HG02973 (cell line): ENCODE data around the gene MAP4K1.

Experiments
- ATAC-seq: cut with Tn5 transposase; IDR thresholded peaks from one replicate; pipeline ENCODE4 v1.9.1; 2021; ENCODE audit warnings: moderate library complexity; ENCODE audit not compliant: unreplicated experiment

The MAP4K1 gene

DNA sequence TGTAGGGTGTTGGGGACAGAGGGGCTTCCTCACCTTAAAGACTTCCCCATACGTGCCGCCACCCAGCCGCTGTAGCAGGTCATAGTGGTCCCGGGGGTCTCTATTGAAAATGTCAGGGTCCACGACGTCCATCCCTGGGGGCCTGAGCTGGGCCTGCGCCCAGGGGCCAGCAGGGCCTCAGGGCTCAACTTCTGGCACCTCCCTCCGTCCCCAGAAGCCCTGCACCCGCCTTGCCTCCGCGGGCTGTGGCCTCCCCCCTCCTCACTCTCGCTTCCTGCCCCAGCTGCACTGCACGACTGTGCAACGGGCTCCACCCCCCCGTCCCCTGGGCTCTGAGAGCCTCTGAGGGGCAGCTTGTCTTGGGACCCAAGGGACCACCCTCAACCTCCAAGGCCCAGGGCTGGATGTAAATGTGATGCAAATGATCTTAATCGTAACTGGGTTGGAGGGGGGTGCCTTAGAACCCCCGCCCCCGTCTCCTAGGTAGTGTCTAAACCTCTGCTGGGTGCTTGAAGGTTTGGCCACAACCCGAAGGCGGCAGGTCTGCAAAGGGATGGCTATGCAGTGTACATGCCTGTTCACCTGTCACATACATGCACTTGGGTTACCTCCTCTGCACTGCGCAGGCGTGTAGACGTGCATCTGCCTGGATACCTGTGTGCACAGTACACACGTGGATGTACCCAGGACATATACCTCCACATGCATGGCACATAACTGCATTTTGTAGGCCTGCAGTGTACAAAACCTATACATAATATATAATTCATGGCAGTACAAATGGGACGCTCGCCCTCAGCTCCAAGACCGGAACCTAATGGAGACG lies at the start of gene MAP4K1:
Gene MAP4K1, minus strand, starts transcription at position 190 of the 826 bp plus-strand sequence. Its CDS starts 58 bp downstream, at position 132.
- peak; percentile 44 for ATAC-seq

GRCh38 chr19:38666663-38667511 lies 49.1 kb upstream of the MAP4K1 start:
- ATAC-seq = no peak

GRCh38 chr19:38665950-38666662 lies 48.4 kb upstream of the MAP4K1 start:
- ATAC-seq = no peak

GRCh38 chr19:38665219-38665931 lies 47.6 kb upstream of the MAP4K1 start:
- no peak for ATAC-seq

- no peak for ATAC-seq
Observed at GRCh38 chr19:38664503-38665211, 46.9 kb upstream of the MAP4K1 start.

DNA sequence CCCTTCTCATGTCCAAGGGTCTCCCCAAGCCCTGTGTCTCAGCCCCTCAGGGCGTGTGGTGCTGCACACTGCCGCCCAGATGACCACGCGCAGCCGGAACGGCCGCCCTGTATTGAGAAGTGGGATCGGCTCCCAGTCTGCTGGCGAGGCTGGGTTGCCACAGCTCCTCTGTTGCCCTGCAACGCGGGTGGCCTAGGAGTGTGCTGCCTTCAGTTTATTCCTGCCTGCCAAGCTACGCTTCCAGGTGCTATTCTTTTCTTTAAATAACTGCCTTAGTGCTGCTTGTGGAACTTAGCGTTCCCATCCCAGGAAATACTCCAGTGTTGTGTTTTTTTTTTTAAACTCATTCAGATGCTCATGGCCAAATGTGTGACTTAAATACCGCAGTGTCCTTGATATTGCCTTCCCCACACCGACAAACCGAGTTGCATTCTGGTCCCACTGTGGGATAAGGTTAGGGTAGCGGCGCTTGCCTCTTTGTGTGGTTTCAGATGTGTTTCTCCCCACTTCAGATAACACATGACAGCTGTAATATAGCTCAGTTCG lies 46.3 kb upstream of the MAP4K1 start:
- no peak for ATAC-seq

- ATAC-seq = no peak
Observed at GRCh38 chr19:38663156-38663651, 45.5 kb upstream of the MAP4K1 start.

DNA sequence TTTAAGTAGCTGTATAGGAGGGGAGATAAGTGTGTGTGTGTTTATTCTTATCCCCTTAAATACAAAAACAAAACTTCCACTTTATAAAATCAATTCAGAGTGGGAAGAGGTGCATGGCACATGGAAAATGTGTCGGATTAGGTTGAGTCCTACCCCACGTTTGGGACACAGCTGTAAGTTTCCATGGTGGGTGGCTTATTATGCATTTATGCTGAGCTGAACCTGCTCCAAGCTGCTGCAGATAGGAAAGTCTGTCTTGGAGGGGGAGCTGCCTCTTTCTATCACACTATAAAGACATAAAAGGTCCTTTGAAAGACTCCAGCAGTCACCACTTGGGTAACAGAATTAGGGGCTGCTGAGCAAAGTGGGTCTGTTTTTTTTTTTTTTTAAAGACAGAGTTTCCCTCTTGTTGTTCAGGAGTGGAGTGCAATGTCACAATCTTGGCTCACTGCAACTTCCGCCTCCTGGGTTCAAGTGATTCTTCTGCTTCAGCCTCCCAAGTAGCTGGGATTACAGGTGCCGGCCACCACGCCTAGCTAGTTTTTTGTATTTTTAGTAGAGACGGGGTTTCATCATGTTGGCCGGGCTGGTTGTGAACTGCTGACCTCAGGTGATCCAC lies 44.9 kb upstream of the MAP4K1 start:
- no peak for ATAC-seq

GRCh38 chr19:38661996-38662395 lies 44.2 kb upstream of the MAP4K1 start:
- no peak for ATAC-seq

DNA sequence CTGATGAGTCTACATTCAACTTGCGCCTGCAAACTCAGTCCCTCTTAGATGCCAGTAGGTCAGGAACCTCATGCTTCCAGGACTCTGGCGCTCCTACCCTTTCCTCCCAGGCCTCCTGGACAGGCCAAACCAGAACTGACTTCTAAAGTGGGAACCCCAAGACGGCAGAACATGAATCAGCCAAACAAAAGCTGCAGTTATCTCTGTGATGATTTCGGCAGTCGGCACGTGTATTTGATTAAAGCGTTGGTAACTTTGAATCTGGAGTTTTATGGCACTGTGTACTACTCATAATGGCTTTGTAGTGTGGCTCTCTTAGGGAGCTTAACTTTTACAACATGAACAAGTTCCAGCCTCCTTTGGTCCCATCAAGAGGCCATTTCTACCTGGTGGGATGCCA lies 43.4 kb upstream of the MAP4K1 start:
- ATAC-seq = no peak

DNA sequence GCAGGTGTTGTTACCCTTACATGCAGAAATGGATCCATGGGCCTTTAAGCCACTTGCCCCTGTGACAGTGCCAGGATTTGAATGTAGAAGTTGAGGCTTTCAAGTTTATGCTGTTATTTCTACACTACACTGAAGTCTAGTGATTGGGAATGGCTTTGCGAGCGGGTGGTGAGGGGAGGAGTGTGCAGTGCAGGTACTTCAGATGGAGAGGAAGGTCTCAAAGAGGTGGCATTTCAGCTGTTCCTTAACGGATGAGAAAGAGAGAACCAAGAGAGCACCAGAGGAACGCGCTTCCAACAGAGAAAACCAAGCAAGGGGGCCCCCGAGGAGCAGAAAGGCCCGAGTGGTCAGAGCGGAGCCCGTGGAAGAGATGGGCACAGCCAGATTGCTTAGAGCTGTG lies 43.0 kb upstream of the MAP4K1 start:
- no peak for ATAC-seq

DNA sequence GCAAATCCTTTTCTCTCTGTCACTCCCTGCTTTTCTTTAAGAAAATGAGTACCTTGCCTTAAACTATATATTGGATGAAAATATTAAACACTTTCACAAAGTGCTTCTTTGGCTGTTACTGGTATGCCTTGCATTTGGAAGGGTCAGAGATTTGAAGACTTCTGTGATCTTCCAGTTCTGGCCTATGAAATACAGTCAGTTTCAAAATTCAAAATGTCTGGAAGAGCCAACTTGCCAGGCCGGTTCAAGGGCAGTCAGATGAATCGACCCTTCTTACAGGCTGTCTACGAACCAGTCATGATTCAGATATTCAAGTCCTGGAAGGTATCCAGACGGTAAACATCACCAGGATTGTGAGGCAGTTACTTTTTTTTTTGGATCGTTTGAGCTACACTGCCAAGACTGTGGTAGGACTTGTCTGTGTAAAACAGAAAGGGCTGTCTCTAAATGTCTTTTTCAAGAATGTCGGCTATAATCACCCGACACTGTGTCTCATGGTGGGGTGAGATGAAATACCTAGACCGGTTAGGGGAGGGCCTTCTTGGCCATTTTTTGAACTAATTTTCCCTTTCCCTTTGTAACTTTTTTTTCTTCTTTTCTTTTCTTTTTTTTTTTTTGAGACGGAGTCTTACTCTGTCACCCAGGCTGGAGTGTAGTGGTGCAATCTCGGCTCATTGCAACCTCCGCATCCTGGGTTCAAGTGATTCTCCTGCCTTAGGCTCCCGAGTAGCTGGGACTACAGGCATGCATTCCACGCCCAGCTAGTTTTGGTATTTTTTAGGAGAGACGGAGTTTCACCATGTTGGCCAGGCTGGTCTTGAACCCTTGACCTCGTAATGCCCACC lies 40.9 kb upstream of the MAP4K1 start:
- no peak for ATAC-seq

- no peak for ATAC-seq
Observed at GRCh38 chr19:38657633-38658222, 40.0 kb upstream of the MAP4K1 start.

DNA sequence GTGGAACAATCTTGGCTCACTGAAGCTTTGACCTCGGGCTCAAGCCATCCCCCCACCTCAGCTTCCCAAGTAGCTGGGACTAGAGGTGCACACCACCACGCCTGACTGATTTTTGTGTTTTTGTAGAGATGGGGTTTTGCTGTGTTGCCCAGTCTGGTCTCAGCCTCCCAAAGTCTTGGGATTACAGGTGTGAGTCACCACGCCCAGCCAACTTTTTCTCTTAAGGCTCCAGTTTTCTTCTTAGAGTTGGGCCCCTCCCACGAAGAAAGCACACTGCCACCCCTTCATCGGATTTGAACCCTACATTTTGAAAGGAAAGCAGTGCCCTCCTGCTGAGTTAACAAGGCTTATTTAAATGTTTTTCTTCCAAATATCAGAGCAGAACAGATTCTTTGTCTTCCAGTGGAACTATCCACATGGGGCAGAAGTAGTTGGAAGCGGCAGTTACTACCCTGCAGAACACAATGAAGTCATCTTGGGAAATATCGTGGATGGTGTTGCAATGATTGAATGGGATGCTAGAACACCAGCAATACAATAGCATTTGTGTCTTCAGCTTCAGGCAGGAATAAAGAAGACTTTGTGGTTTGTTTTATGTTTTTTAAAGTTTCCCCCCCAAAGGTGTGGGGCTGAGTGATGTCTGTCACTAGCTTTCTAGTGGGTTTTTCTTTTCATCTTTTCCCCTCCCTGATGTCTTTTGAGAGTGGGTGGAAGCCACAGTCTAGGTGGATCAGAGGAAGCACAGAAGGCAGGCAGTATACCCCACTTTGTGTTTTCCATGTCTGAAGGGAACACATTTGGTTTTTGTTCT lies 38.6 kb upstream of the MAP4K1 start:
- ATAC-seq = no peak

DNA sequence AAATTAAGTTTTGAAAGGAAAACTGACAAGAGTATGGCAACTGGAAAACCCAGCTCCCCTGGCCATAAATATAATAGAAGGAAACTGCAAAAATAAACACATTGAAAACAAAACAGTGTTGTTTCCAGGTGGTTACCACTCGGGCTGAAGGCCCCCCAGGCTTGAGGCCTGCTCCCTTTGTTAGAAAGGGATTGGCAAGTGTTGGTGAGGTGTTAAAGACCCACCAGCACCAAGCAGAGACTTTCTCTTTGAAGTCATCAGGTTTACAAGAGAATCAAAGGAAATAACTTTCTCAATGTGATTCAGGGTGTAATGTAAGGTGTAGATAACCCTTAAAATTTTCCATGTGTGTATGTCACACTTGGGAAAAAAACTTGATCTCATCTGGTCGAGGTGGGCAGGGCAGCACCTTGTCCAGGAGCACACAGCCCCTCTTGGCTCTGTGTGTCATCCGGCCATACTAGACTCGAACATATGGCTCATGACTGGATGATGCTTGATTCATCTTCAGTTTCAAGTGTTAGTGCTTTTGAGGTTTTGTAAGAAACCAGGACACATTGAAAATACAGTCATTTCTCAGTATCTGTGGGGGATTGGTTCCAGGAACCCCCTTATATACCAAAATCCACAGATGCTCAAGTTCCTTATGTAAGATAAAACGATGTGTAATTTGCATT lies 37.5 kb upstream of the MAP4K1 start:
- no peak for ATAC-seq

- ATAC-seq = no peak
Observed at GRCh38 chr19:38654628-38655055, 36.9 kb upstream of the MAP4K1 start.
